IPS-15b (cell line): Measurements from ENCODE around the gene TNIP3.

Source experiments
- H3K27me3 ChIP-seq: one replicate; pipeline ENCODE4 v1.6.1; 2013; ENCODE audit warnings: low read length; ENCODE audit not compliant: control insufficient read depth, insufficient read depth
- H3K36me3 ChIP-seq: one replicate; pipeline ENCODE4 v1.6.1; 2013; ENCODE audit warnings: low read length; ENCODE audit not compliant: control insufficient read depth, insufficient read depth
- H3K4me1 ChIP-seq: one replicate; pipeline ENCODE4 v1.6.1; 2013; ENCODE audit warnings: mild to moderate bottlenecking, low read length; ENCODE audit not compliant: control insufficient read depth, insufficient read depth
- H3K4me3 ChIP-seq: one replicate; pipeline ENCODE4 v1.5.1; 2013; ENCODE audit warnings: low read depth, low read length
- H3K9ac ChIP-seq: one replicate; pipeline ENCODE4 v1.6.1; 2013; ENCODE audit warnings: low read depth, mild to moderate bottlenecking, low read length
- H3K9me3 ChIP-seq: one replicate; pipeline ENCODE4 v1.6.1; 2013; ENCODE audit warnings: mild to moderate bottlenecking, low read length; ENCODE audit not compliant: control insufficient read depth, insufficient read depth

Gene TNIP3

GRCh38 chr4:121148621-121149020, 15.5 kb downstream of the TNIP3 start:
- Histone ChIP-seq H3K27me3 (no peaks in the 10 kb centered on the region), H3K4me3 (no peak overlapping the region)

GRCh38 chr4:121148000-121148399, 16.1 kb downstream of the TNIP3 start:
- Histone ChIP-seq H3K36me3 (no peaks in the 10 kb centered on the region), H3K4me3 (no peak overlapping the region), H3K27me3 (no peaks in the 10 kb centered on the region), H3K4me1 (no peaks in the 10 kb centered on the region), H3K9ac (no peak overlapping the region), H3K9me3 (no peaks in the 10 kb centered on the region)

More at GRCh38 chr4:121148621-121149020, 15.5 kb downstream of the TNIP3 start:
- no peaks in the 10 kb centered on the region for H3K36me3 ChIP-seq
- no peaks in the 10 kb centered on the region for H3K4me1 ChIP-seq
- no peak overlapping the region for H3K9ac ChIP-seq
- no peaks in the 10 kb centered on the region for H3K9me3 ChIP-seq

GRCh38 chr4:121146530-121146929, 17.6 kb downstream of the TNIP3 start:
- no peak overlapping the region for H3K9ac ChIP-seq
- no peaks in the 10 kb centered on the region for H3K9me3 ChIP-seq
- no peaks in the 10 kb centered on the region for H3K27me3 ChIP-seq
- H3K36me3 ChIP-seq: no peaks in the 10 kb centered on the region
- H3K4me1 ChIP-seq: no peaks in the 10 kb centered on the region
- H3K4me3 ChIP-seq: no peak overlapping the region

GRCh38 chr4:121145430-121145829, 18.7 kb downstream of the TNIP3 start:
- no peaks in the 10 kb centered on the region for H3K27me3 ChIP-seq
- H3K9ac ChIP-seq: no peak overlapping the region
- H3K4me1 ChIP-seq: no peaks in the 10 kb centered on the region
- no peaks in the 10 kb centered on the region for H3K9me3 ChIP-seq
- no peaks in the 10 kb centered on the region for H3K36me3 ChIP-seq
- H3K4me3 ChIP-seq: no peak overlapping the region

DNA sequence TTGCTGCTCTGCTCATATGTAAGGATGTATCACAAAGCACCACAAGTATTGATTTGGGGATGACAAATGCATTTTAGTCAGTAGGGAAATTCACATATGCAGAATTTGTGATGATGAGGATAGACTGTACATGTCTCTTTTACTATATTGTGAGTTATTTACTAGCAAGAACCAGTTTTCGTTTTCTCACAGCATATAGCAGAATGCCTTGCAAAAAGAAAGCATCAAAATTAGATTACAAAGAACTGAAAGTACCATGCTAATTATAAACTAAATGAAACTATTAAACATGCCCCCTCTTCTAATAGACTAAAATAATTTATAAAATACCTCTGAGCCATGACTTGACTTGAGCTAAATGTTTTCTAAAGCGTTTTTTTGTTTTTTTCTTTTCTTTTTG, 20.1 kb downstream of the TNIP3 start:
- Histone ChIP-seq H3K9me3 (no peaks in the 10 kb centered on the region), H3K4me3 (no peak overlapping the region), H3K9ac (no peak overlapping the region), H3K4me1 (no peaks in the 10 kb centered on the region), H3K36me3 (no peaks in the 10 kb centered on the region), H3K27me3 (no peaks in the 10 kb centered on the region)

- no peaks in the 10 kb centered on the region for H3K9me3 ChIP-seq
- no peak overlapping the region for H3K9ac ChIP-seq
- H3K4me3 ChIP-seq: no peak overlapping the region
- no peaks in the 10 kb centered on the region for H3K27me3 ChIP-seq
- H3K4me1 ChIP-seq: no peaks in the 10 kb centered on the region
- no peaks in the 10 kb centered on the region for H3K36me3 ChIP-seq
Measured at GRCh38 chr4:121143131-121143530, 21.0 kb downstream of the TNIP3 start.

GRCh38 chr4:121140716-121141460, 23.2 kb downstream of the TNIP3 start:
- H3K27me3 ChIP-seq: no peaks in the 10 kb centered on the region
- no peak overlapping the region for H3K9ac ChIP-seq
- no peak overlapping the region for H3K4me3 ChIP-seq
- no peaks in the 10 kb centered on the region for H3K36me3 ChIP-seq
- no peaks in the 10 kb centered on the region for H3K9me3 ChIP-seq
- H3K4me1 ChIP-seq: no peaks in the 10 kb centered on the region

DNA sequence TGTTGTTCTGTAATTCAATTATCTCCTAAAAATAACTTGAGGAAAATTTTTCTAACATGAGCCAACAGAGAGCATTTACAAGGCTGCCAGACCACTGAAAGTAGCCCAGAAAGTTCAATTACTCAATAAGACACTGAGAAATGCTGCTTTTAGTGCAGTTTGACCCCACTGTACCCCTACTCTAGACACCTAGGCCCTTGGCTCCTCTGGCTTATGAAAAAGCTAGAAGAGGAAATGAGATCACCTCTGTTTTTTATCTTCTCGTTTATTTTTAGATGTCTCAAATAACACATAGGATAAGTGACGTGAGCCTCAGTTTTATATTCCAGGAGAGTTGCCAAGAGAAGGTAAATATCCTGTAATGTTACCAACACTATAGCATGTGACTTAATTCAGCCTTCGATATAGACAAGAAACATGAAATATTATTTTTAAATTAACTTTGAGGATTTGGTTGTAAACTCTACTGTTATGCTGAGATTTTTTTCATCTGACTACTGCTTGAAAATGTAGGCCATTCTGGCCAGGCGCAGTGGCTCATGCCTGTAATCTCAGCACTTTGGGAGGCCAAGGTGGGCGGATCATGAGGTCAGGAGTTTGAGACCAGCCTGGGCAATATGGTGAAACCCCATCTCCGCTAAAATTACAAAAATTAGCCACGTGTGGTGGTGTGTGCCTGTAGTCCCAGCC, 24.4 kb downstream of the TNIP3 start:
- H3K36me3 ChIP-seq: no peaks in the 10 kb centered on the region
- no peaks in the 10 kb centered on the region for H3K27me3 ChIP-seq
- no peak overlapping the region for H3K9ac ChIP-seq
- no peak overlapping the region for H3K4me3 ChIP-seq
- no peaks in the 10 kb centered on the region for H3K4me1 ChIP-seq
- no peaks in the 10 kb centered on the region for H3K9me3 ChIP-seq

GRCh38 chr4:121138039-121138825, 25.9 kb downstream of the TNIP3 start:
- no peaks in the 10 kb centered on the region for H3K4me1 ChIP-seq
- no peaks in the 10 kb centered on the region for H3K9me3 ChIP-seq
- no peaks in the 10 kb centered on the region for H3K27me3 ChIP-seq
- no peak overlapping the region for H3K4me3 ChIP-seq
- H3K9ac ChIP-seq: no peak overlapping the region
- H3K36me3 ChIP-seq: no peaks in the 10 kb centered on the region

- H3K27me3 ChIP-seq: no peaks in the 10 kb centered on the region
- no peak overlapping the region for H3K9ac ChIP-seq
- H3K4me1 ChIP-seq: no peaks in the 10 kb centered on the region
- H3K36me3 ChIP-seq: no peaks in the 10 kb centered on the region
- H3K4me3 ChIP-seq: no peak overlapping the region
- H3K9me3 ChIP-seq: no peaks in the 10 kb centered on the region
Measured at GRCh38 chr4:121130326-121130660, 33.8 kb downstream of the TNIP3 start.

DNA sequence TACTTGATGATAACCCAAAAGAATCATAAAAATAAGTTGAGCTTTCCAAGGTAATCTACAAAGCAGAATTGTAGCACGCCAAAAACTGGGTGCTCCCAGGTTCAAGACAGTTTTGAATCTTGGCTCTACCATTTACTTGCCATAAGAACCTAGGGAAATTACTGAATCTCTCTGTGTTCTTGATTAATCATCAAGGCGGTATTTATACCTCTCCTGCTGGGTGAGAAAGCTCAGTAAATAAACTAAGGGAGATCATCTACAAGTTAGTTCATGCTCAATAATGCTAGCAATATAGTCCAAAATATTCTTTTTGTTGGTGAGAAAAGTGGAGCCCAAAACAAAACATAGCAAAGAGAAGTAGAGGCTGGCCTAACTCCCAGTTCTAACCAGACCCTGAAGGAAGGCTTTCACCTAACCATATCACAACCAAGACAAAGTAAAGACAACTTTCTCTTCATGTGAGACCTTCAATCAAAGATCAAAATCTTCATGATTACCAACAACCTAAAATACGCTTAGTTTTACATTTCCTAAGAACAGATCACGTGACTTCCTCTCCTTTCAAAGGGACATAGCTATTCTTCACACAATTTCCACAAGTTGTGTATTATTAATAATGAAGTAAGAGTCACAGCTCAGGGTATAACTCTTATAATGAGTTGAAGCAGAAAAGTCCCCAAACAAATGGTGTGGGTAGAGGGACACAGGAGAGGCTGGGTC, 34.4 kb downstream of the TNIP3 start:
- Histone ChIP-seq H3K36me3 (no peaks in the 10 kb centered on the region), H3K9me3 (no peaks in the 10 kb centered on the region), H3K27me3 (no peaks in the 10 kb centered on the region), H3K4me3 (no peak overlapping the region), H3K9ac (no peak overlapping the region), H3K4me1 (no peaks in the 10 kb centered on the region)
